Tracheal epithelial cell (primary cell): ENCODE data around the gene PRKCSH. TPM values are rescaled to one million over a fixed set of nuclear protein-coding genes. Genes with fewer than 3 reads are reported as not detected.

Experiments used
- total RNA-seq: library from RNA; depleted of rRNA; stranded (reverse); fragments of >200 nt; gene quantifications from 2 replicates; pipeline ENCODE4 v1.2.1, GENCODE V29; 2014

The PRKCSH gene
- total RNA-seq, result 107 TPM in 2 replicates

DNA sequence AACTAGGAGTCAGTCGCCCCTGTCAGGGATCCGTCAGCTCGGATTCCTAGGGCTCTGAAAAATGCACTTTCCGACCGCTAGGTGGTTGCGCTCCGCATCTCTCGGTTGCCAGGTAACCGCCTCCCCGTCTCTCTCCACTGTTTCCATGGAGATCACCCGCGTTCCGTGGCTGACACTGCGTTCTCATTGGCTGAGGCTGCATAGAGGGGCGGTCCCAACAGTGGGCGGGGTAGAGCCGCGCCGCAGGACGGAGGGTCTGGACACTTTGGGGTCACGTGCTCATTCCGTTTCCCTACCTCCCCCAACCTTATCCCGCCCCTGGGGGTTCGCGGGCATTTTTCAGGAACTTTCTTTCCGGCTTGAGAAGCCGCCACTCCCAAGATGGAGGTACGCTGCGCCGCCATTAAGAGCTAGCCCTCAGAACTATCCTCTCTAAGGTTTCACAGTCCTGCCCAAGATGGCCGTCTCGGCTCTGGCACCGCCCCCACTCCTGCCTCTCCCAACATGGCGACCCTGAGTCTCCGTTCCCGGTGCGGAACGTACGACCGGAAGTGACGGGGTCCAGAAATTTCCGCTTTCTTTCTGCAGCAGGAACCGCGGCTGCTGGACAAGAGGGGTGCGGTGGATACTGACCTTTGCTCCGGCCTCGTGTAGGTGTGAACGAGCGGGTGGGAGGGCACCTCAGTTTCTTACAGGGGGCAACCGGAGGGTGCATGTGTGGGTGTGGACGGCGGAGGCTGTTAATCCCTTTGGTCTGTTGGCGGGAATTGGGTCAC is at the start of gene PRKCSH, which contains the start of gene ODAD3:
TSS of gene PRKCSH (plus strand) at position 579 of the 776 bp plus-strand sequence. CDS start 483 bp downstream, outside the sequence.
TSS of gene ODAD3 (minus strand) at position 65 of the 776 bp plus-strand sequence. CDS start 105 bp downstream, outside the sequence.

GRCh38 chr19:11418549-11419506 is 16.6 kb upstream of the PRKCSH start, which contains the start of gene RGL3:
Gene RGL3, minus strand, starts transcription at chr19:11419314. Its CDS starts 36 bp downstream, at chr19:11419278.

DNA sequence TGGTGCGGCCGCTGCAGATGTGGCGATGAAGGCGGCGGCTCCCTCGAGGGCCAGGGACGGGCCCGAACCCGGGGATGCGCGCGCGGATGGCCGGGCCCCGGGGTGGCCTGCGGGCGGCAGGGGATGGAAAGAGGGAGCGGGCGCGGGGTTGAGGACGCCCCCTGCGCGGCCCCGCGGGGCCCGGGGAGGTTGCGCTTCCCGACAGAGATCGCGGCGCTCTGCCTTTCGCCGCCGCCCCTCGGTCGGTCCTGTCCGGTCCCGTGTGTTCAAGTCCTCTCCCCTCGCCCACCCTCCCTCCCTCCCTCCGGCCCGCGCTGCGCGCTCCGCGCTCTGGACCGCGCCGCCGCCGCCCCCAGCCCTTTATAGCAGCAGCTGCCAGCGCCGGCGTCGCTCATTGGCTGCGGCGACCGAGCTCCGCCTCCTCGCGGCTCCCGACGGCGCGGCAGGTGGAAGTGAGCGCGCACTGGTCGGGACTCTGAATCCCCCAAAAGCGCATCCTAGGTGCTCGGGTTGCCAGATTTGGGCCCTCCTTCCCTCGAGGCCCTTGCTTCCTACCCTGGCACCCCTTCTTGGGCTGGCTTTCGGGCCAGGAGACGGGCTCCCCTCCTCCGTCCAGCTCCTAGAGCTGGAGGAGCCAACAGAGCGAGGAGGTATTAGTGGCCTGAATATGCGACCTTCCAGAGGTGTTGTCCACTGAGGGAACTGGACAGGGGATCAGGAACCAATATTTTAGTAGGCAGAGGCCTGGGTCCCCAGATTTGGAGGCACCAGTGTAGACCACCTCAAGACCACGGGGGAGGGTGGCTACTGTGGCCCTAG is 45.5 kb downstream of the PRKCSH start, which contains the start of gene ELAVL3:
TSS of gene ELAVL3 (minus strand) at position 332 of the 819 bp plus-strand sequence. CDS start 438 bp downstream, outside the sequence.

Other genes starting within 250 kb of the PRKCSH start
- 13.0 and 21.7 TPM in 2 replicates for gene KANK2, start 238.1 kb upstream of the PRKCSH start, total RNA-seq
- not detected in 2 replicates for gene ANGPTL8, start 196.0 kb upstream of the PRKCSH start, total RNA-seq
- 16.4 and 16.6 TPM in 2 replicates for gene DOCK6, start 173.1 kb upstream of the PRKCSH start, total RNA-seq
- gene TSPAN16, start 139.5 kb upstream of the PRKCSH start, total RNA-seq, result not detected in 2 replicates
- gene RAB3D, start 96.0 kb upstream of the PRKCSH start, total RNA-seq, result 38.8 and 42.9 TPM in 2 replicates
- gene TMEM205, start 89.4 kb upstream of the PRKCSH start, total RNA-seq, result 128 and 178 TPM in 2 replicates
- 6.7 and 8.1 TPM in 2 replicates for gene CCDC159, start 89.1 kb upstream of the PRKCSH start, total RNA-seq
- gene PLPPR2, start 80.2 kb upstream of the PRKCSH start, total RNA-seq, result 4.1 and 5.3 TPM in 2 replicates
- gene SWSAP1, start 61.0 kb upstream of the PRKCSH start, total RNA-seq, result 0.21 and 0.72 TPM in 2 replicates
- gene EPOR, start 51.3 kb upstream of the PRKCSH start, total RNA-seq, result 0.85 and 0.96 TPM in 2 replicates
- gene RGL3, start 16.3 kb upstream of the PRKCSH start, total RNA-seq, result 1.4 TPM in 1 of 2 replicates, not detected in the other
- under 0.01 TPM in 1 of 2 replicates, not detected in the other for gene ODAD3, start 514 bp upstream of the PRKCSH start, total RNA-seq
- not detected in 2 replicates for gene ELAVL3, start 45.4 kb downstream of the PRKCSH start, total RNA-seq
- gene ZNF653, start 70.2 kb downstream of the PRKCSH start, total RNA-seq, result 6.6 and 11.1 TPM in 2 replicates
- 41.2 and 71.0 TPM in 2 replicates for gene ECSIT, start 93.5 kb downstream of the PRKCSH start, total RNA-seq
- 1.7 TPM in 1 of 2 replicates, not detected in the other for gene CNN1, start 103.2 kb downstream of the PRKCSH start, total RNA-seq
- gene ELOF1, start 123.6 kb downstream of the PRKCSH start, total RNA-seq, result 27.1 and 28.9 TPM in 2 replicates
- 46.7 and 66.5 TPM in 2 replicates for gene ACP5, start 142.0 kb downstream of the PRKCSH start, total RNA-seq
- 22.6 and 24.6 TPM in 2 replicates for gene ZNF627, start 161.8 kb downstream of the PRKCSH start, total RNA-seq